ENCODE measurements around the gene NGF. TPM values are rescaled to one million over a fixed set of nuclear protein-coding genes. Genes with fewer than 3 reads are reported as not detected.

Gene NGF
- total RNA-seq, 6 donors from 2014 or later: 0.46 to 3.0 (median 1.6) TPM; not detected in 2

GRCh38 chr1:115241309-115241708, 96.7 kb downstream of the NGF start:
- WGBS, 2 donors: 95 to 96% methylated on average over 1 of the region's 1 CpG
- TF ChIP-seq EP300 (IDR thresholded peaks at IDR 0.05) (no peak), POLR2AphosphoS5 (IDR thresholded peaks at IDR 0.05) (no peak), CTCF (IDR thresholded peaks at IDR 0.05) (no peak), POLR2A (IDR thresholded peaks at IDR 0.05) (no peak)
- no peaks in the 10 kb centered on the region for H3K9me3 ChIP-seq
- no peak overlapping the region for H3K27ac ChIP-seq
- no peaks in the 10 kb centered on the region for H3K4me1 ChIP-seq
- H3K27me3 ChIP-seq: no peaks in the 10 kb centered on the region
- ATAC-seq (ENCODE audit: low FRiP score in 2 of 2): no peak
- DNase-seq: no peak
- no peaks in the 10 kb centered on the region for H3K36me3 ChIP-seq
- no peak overlapping the region for H3K4me3 ChIP-seq

- Histone ChIP-seq H3K27ac (no peak overlapping the region), H3K9me3 (no peaks in the 10 kb centered on the region), H3K27me3 (no peaks in the 10 kb centered on the region), H3K36me3 (no peaks in the 10 kb centered on the region), H3K4me1 (no peaks in the 10 kb centered on the region), H3K4me3 (no peak overlapping the region)
- ATAC-seq (ENCODE audit: low FRiP score in 2 of 2): no peak
- no peak for DNase-seq
- TF ChIP-seq EP300 (IDR thresholded peaks at IDR 0.05) (no peak), CTCF (IDR thresholded peaks at IDR 0.05) (no peak), POLR2AphosphoS5 (IDR thresholded peaks at IDR 0.05) (no peak), POLR2A (IDR thresholded peaks at IDR 0.05) (no peak)
- WGBS, 2 donors: 72 to 86% methylated on average over 3 of the region's 3 CpGs
Measured at GRCh38 chr1:115240297-115240696, 97.8 kb downstream of the NGF start.

DNA sequence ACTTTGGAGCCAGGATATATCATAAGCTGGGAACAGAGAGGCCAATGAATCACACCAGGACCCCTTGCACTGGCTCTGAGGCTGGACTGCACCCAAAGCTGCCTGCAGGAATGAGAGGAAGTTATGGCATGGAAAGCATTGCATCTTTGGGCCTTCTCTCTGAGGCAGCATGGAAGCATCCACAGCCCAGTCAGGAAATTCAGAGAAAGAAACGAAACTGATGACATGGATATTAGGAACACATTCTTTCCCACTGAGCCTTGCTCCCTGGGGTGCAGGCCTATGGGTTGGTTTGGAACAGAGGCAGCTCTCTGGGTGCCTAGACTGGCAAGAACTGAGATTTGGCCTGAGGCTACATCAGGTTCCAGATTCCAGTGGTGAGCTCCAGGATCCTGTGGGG, 98.6 kb downstream of the NGF start:
- Histone ChIP-seq H3K9me3 (no peaks in the 10 kb centered on the region), H3K4me3 (no peak overlapping the region), H3K27ac (no peak overlapping the region), H3K36me3 (no peaks in the 10 kb centered on the region), H3K27me3 (no peaks in the 10 kb centered on the region), H3K4me1 (no peaks in the 10 kb centered on the region)
- WGBS, 2 donors: 94 to 100% methylated on average over 1 of the region's 1 CpG
- no peak for TF ChIP-seq POLR2AphosphoS5 (IDR thresholded peaks at IDR 0.05)
- TF ChIP-seq CTCF (IDR thresholded peaks at IDR 0.05): no peak
- no peak for TF ChIP-seq EP300 (IDR thresholded peaks at IDR 0.05)
- TF ChIP-seq POLR2A (IDR thresholded peaks at IDR 0.05): no peak
- ATAC-seq (ENCODE audit: low FRiP score in 2 of 2): no peak
- no peak for DNase-seq

DNA sequence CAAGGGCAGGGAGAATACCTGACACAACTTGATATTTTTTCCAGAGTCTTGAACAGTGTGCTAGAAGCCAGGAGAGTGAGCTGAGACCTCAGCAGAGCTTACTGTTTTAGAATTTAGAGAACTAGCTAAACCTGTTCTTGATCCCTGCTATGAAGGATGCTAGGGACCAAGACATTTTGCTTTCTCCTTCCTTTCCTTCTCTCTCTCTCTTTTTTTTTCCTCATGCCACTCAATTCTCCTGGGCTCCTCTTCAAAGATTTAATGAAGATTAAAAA, 99.0 kb downstream of the NGF start:
- TF ChIP-seq POLR2A (IDR thresholded peaks at IDR 0.05) (no peak), POLR2AphosphoS5 (IDR thresholded peaks at IDR 0.05) (no peak), CTCF (IDR thresholded peaks at IDR 0.05) (no peak), EP300 (IDR thresholded peaks at IDR 0.05) (no peak)
- no peak for ATAC-seq (ENCODE audit: low FRiP score in 2 of 2)
- no peaks in the 10 kb centered on the region for H3K4me1 ChIP-seq

DNA sequence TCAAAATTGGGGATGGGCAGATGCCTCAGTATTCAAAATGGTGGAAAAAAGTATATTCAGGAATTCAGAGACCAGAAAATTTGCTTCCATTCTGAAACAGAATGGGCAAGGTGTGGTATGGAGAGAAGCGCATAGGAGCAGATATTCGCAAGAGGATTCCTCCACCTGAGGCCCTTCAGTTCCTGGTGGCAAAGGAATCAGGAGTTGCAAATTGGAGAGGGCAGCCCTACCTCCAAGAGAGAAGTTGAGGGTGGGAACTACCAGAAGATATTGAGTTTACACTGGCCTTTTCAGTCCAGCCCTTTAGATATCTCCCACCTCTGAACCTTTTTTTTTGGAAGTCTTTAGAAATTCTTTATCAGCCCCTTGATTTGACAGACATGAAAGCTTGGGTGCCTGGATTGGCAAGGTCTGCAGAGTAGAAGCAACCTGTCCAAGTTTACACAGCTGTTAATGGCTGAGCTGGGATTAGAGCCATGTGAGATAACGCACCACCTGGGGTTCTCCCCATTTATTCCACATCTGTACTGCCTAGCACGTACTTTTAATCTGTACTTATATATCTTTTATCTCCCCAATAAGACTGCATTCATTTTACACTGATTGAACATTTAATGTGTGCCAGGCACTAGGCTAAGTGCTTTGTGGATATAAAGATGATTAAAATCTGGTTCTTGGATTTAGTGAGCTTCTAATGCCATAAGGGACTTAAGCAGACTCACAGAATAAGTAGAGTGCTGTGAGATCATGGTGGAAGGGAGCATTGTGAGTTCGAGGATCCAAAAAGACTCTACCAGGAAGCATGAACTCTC, 99.5 kb downstream of the NGF start:
- no peak for ATAC-seq (ENCODE audit: low FRiP score in 2 of 2)
- WGBS, 2 donors: 75 to 79% methylated on average over 5 of the region's 5 CpGs

More for the DNA sequence above, 99.0 kb downstream of the NGF start:
- H3K4me3 ChIP-seq: no peak overlapping the region
- DNase-seq: no peak
- H3K27me3 ChIP-seq: no peaks in the 10 kb centered on the region
- H3K27ac ChIP-seq: no peak overlapping the region
- H3K9me3 ChIP-seq: no peaks in the 10 kb centered on the region
- H3K36me3 ChIP-seq: no peaks in the 10 kb centered on the region

More for the DNA sequence above, 99.5 kb downstream of the NGF start:
- TF ChIP-seq EP300 (IDR thresholded peaks at IDR 0.05) (no peak), POLR2AphosphoS5 (IDR thresholded peaks at IDR 0.05) (no peak), POLR2A (IDR thresholded peaks at IDR 0.05) (no peak), CTCF (IDR thresholded peaks at IDR 0.05) (no peak)
- no peaks in the 10 kb centered on the region for H3K27me3 ChIP-seq
- no peak overlapping the region for H3K4me3 ChIP-seq
- no peak for DNase-seq
- no peaks in the 10 kb centered on the region for H3K9me3 ChIP-seq
- no peak overlapping the region for H3K27ac ChIP-seq
- H3K4me1 ChIP-seq: no peaks in the 10 kb centered on the region
- H3K36me3 ChIP-seq: no peaks in the 10 kb centered on the region
